OCI-LY1 (cell line): Measurements from ENCODE around the gene MEMO1.

Source experiments
- H2AFZ ChIP-seq: fragments of 200-600 bp; sonication (generic), shearing (Covaris generic); 2 replicates; pipeline ENCODE4 v1.6.0; 2014; ENCODE audit warnings: antibody characterized with exemption, mild to moderate bottlenecking, low read length
- H3F3A ChIP-seq: fragments of 200-600 bp; sonication (generic), shearing (Covaris generic); 2 replicates; pipeline ENCODE4 v1.6.0; 2014; ENCODE audit warnings: mild to moderate bottlenecking, antibody characterized with exemption, low read length, moderate library complexity; ENCODE audit not compliant: insufficient read depth
- H3K27ac ChIP-seq: fragments of 200-600 bp; sonication (generic); 2 replicates; pipeline ENCODE4 v1.5.1; 2014; ENCODE audit warnings: low read length, mixed run types, mild to moderate bottlenecking, low read depth; ENCODE audit not compliant: poor library complexity, severe bottlenecking
- H3K27me3 ChIP-seq: fragments of 200-600 bp; sonication (generic); 2 replicates; pipeline ENCODE4 v1.6.0; 2014; ENCODE audit warnings: antibody characterized with exemption, mild to moderate bottlenecking, low read length, moderate library complexity; ENCODE audit not compliant: insufficient read depth
- H3K36me3 ChIP-seq: fragments of 200-600 bp; sonication (generic); 2 replicates; pipeline ENCODE4 v1.6.1; 2014; ENCODE audit warnings: mild to moderate bottlenecking, antibody characterized with exemption, low read length, moderate library complexity, mixed read lengths; ENCODE audit not compliant: insufficient read depth
- H3K4me1 ChIP-seq: fragments of 200-600 bp; sonication (generic); 2 replicates; pipeline ENCODE4 v1.5.1; 2014; ENCODE audit warnings: mild to moderate bottlenecking, low read length, moderate library complexity; ENCODE audit not compliant: insufficient read depth, severe bottlenecking
- H3K4me2 ChIP-seq: fragments of 200-600 bp; sonication (generic), shearing (Covaris generic); 2 replicates; pipeline ENCODE4 v1.6.1; 2014; ENCODE audit warnings: low read length
- H3K4me3 ChIP-seq: fragments of 200-600 bp; sonication (generic); 2 replicates; pipeline ENCODE4 v1.5.1; 2014; ENCODE audit warnings: low read length, low read depth, mild to moderate bottlenecking, mixed read lengths; ENCODE audit not compliant: poor library complexity, severe bottlenecking
- H3K79me2 ChIP-seq: fragments of 200-600 bp; shearing (Covaris generic); 2 replicates; pipeline ENCODE4 v1.6.1; 2016; ENCODE audit warnings: mixed run types, low read length, mixed read lengths; ENCODE audit not compliant: insufficient read depth
- H3K9ac ChIP-seq: fragments of 200-600 bp; sonication (generic), shearing (Covaris generic); 2 replicates; pipeline ENCODE4 v1.6.1; 2014; ENCODE audit warnings: mild to moderate bottlenecking, low read length, mixed read lengths
- H3K9me2 ChIP-seq: fragments of 200-600 bp; sonication (generic), shearing (Covaris generic); 2 replicates; pipeline ENCODE4 v1.6.1; 2014; ENCODE audit warnings: low read depth, mild to moderate bottlenecking, low read length, mixed read lengths
- H3K9me3 ChIP-seq: fragments of 200-600 bp; shearing (Covaris generic); 2 replicates; pipeline ENCODE4 v1.6.1; 2014; ENCODE audit warnings: low read length, mixed read lengths
- H4K20me1 ChIP-seq: fragments of 200-600 bp; sonication (generic), shearing (Covaris generic); 2 replicates; pipeline ENCODE4 v1.6.0; 2016; ENCODE audit warnings: mild to moderate bottlenecking, low read length; ENCODE audit not compliant: insufficient read depth
- EZH2 ChIP-seq: fragments of 200-600 bp; sonication (generic), shearing (Covaris generic); IDR thresholded peaks from 2 replicates; pipeline ENCODE4 v1.8.0; 2017; ENCODE audit warnings: borderline replicate concordance, mixed run types, mild to moderate bottlenecking, antibody characterized with exemption, low read length, moderate library complexity, mixed read lengths
- TF ChIP-seq, protein P1 (sequence below): fragments of 200-600 bp; sonication (generic), shearing (Covaris generic); IDR thresholded peaks from 2 replicates; pipeline ENCODE4 v1.5.1; 2017; ENCODE audit warnings: mild to moderate bottlenecking, antibody characterized with exemption, low read length, moderate library complexity, mixed read lengths

Gene MEMO1

DNA sequence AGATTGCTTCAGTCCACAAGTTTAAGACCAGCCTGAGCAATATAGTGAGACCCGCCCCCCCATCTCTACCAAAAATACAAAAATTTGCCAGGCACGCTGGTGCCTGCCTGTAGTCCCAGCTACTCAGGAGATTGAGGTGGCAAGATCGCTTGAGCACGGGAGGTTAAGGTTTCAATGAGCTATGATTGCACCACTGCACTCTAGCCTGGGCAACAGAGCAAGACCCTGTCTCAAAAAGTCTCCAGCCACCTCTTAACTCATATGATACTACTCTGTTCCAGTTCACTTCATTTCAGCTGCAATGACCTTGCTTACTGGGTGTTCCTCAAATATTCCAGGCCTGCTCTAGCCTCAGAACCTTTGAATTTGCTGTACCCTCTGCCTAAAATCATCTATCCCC, 11.4 kb downstream of the MEMO1 start:
- no peaks in the 10 kb centered on the region for H3K9me2 ChIP-seq
- H2AFZ ChIP-seq, result no peak overlapping the region
- no peak overlapping the region for H3K4me3 ChIP-seq
- H4K20me1 ChIP-seq, result no peaks in the 10 kb centered on the region
- TF ChIP-seq, protein P1, sequence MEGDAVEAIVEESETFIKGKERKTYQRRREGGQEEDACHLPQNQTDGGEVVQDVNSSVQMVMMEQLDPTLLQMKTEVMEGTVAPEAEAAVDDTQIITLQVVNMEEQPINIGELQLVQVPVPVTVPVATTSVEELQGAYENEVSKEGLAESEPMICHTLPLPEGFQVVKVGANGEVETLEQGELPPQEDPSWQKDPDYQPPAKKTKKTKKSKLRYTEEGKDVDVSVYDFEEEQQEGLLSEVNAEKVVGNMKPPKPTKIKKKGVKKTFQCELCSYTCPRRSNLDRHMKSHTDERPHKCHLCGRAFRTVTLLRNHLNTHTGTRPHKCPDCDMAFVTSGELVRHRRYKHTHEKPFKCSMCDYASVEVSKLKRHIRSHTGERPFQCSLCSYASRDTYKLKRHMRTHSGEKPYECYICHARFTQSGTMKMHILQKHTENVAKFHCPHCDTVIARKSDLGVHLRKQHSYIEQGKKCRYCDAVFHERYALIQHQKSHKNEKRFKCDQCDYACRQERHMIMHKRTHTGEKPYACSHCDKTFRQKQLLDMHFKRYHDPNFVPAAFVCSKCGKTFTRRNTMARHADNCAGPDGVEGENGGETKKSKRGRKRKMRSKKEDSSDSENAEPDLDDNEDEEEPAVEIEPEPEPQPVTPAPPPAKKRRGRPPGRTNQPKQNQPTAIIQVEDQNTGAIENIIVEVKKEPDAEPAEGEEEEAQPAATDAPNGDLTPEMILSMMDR, result no peak
- no peak for TF ChIP-seq EZH2
- 0 out of 2 replicates have a peak, but pooled peaks cover 2% of the 10 kb centered on the region for H3K36me3 ChIP-seq
- H3K9ac ChIP-seq, result no peak overlapping the region
- H3K4me1 ChIP-seq, result peaks cover 53% of the 10 kb centered on the region
- no peak overlapping the region for H3K4me2 ChIP-seq
- H3F3A ChIP-seq, result no peaks in the 10 kb centered on the region
- peak overlapping the region; percentile 5 for H3K27ac ChIP-seq
- peaks cover 91% of the 10 kb centered on the region for H3K79me2 ChIP-seq
- no peaks in the 10 kb centered on the region for H3K27me3 ChIP-seq
- no peaks in the 10 kb centered on the region for H3K9me3 ChIP-seq

DNA sequence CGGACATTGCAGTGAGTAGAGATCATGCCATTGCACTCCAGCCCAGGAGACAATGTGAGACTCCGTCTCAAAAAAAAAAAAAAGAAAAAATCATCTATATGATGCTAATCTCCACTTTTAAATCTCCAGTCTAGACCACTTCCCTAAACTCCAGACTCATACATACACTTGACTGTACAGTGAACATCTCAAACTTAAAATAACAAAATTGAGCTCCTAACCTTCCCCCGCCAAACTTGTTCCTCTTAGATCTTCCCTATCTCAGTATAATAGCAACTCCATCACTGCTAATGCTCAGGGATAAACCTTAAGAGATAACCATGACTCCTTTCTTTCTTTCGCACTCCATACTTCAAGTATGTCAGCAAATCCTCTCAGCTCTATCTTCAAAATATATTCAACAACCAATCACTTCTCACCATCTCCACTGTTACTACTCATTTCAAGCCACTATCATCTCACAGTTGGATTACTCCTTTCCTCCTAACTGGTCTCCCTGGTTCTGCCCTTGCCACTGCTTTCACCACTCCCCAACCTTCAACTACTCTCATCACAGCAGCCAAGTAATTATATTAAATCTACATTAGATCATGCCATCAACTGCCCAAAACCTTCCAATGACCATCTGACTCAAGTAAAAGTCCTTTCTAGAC, 12.0 kb downstream of the MEMO1 start:
- TF ChIP-seq EZH2, result no peak
- TF ChIP-seq, protein P1, result no peak
- H3K27me3 ChIP-seq, result no peaks in the 10 kb centered on the region
- no peak overlapping the region for H3K4me2 ChIP-seq
- no peaks in the 10 kb centered on the region for H3K9me2 ChIP-seq
- no peak overlapping the region for H2AFZ ChIP-seq
- H3K27ac ChIP-seq, result peak overlapping the region; percentile 5
- H3K36me3 ChIP-seq, result no peaks in the 10 kb centered on the region
- H3K9me3 ChIP-seq, result no peaks in the 10 kb centered on the region
- no peaks in the 10 kb centered on the region for H3F3A ChIP-seq
- no peak overlapping the region for H3K4me3 ChIP-seq
- H3K4me1 ChIP-seq, result peaks cover 47% of the 10 kb centered on the region
- no peak overlapping the region for H3K9ac ChIP-seq
- H4K20me1 ChIP-seq, result no peaks in the 10 kb centered on the region
- peaks cover 91% of the 10 kb centered on the region for H3K79me2 ChIP-seq

DNA sequence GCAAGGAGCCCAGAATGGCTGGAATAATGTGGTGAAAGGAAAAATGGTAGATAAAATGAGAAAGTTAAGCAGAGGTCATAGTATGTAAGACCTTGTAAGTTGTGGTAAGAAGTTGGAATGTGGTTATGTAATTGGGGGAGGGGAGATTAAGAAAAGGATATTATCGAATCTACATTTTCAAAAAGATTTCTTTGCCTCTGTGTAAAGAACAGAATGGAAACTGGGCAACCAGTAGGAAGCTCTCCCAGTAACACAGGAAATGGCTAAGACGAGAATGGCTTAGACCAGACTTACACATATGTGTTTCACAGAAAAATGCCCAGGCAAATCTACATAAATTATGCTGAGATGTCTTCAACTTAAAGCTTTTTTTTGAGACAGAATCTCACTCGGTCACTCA, 13.2 kb downstream of the MEMO1 start:
- Histone ChIP-seq H3K9me2 (no peaks in the 10 kb centered on the region), H3K79me2 (peaks cover 91% of the 10 kb centered on the region), H3K36me3 (no peaks in the 10 kb centered on the region), H3K27me3 (no peaks in the 10 kb centered on the region), H3F3A (no peaks in the 10 kb centered on the region), H3K27ac (peak overlapping the region; percentile 33), H2AFZ (no peak overlapping the region), H3K4me3 (no peak overlapping the region), H3K4me1 (peaks cover 36% of the 10 kb centered on the region), H3K9ac (no peak overlapping the region), H4K20me1 (no peaks in the 10 kb centered on the region), H3K9me3 (no peaks in the 10 kb centered on the region), H3K4me2 (no peak overlapping the region; the same call in 1 of the 2 replicates)
- TF ChIP-seq EZH2, result no peak
- TF ChIP-seq, protein P1, result no peak
